Adrenal gland (tissue), 12 donors: Measurements from ENCODE around the gene ZFYVE21. TPM values are rescaled to one million over a fixed set of nuclear protein-coding genes. Genes with fewer than 3 reads are reported as not detected.
"Not testable (repeated sequence)": the region's sequence is repeated elsewhere in the genome, so short reads cannot be mapped to it uniquely, and the experiment has no call there.

ENCODE experiments used
- DNase-seq, 7 donors: peaks; one replicate each; pipeline ENCODE4 v3.0.0-alpha.2; 2019 to 2020
- H3K27ac ChIP-seq, 5 donors: fragments of 200-600 bp; sonication (generic) in 4 of 5; 1 replicate in 3 of 5; 2 replicates in 2 of 5; pipeline versions ENCODE4 v1.5.1 to v1.8.0; 2016 to 2020; ENCODE audit warnings: mild to moderate bottlenecking in 1 of 5
- H3K27me3 ChIP-seq: fragments of 200-600 bp; 2 replicates; pipeline ENCODE4 v1.8.0; 2021
- H3K36me3 ChIP-seq, 2 donors: fragments of 200-600 bp; replicated peaks in 1 of 2; 1 replicate in 1 of 2; 2 replicates in 1 of 2; pipeline versions ENCODE4 v1.5.1 to v1.8.0; 2018 to 2022
- H3K4me1 ChIP-seq, 2 donors: fragments of 200-600 bp; replicated peaks in 1 of 2; 1 replicate in 1 of 2; 2 replicates in 1 of 2; pipeline versions ENCODE4 v1.5.1 to v1.8.0; 2018 to 2021
- H3K4me3 ChIP-seq, 4 donors: fragments of 200-600 bp; sonication (generic) in 3 of 4; one replicate each; pipeline ENCODE4 v1.5.1; 2016 to 2018
- H3K9me3 ChIP-seq, 3 donors: fragments of 200-600 bp; sonication (generic) in 1 of 3; replicated peaks in 1 of 3; 1 replicate in 2 of 3; 2 replicates in 1 of 3; pipeline versions ENCODE4 v1.5.1 to v1.8.0; 2016 to 2021
- POLR2A ChIP-seq, 2 donors: fragments of 450-650 bp; IDR thresholded peaks; one replicate each; pipeline ENCODE4 v1.6.1; 2017; ENCODE audit warnings: antibody characterized with exemption in 2 of 2, mild to moderate bottlenecking in 2 of 2, moderate library complexity in 1 of 2
- WGBS, 4 donors: extraction: QIAGEN DNeasy Blood & Tissue Kit in 2 of 4; methylation state at CpG; one replicate each; pipeline versions ENCODE4 v1.1.5 to v1.1.7; 2013 to 2017; 5-methylcytosine and 5-hydroxymethylcytosine counted together
- intact Hi-C, 2 donors: fragments of 100-400 bp; cut with DNase I; formaldehyde crosslinking; loops; one replicate each; pipeline versions ENCODE4 v1.14.1 to v1.15.0; 2022 to 2023
- polyA plus RNA-seq, 3 donors: library from polyadenylated mRNA; stranded (reverse); fragments of 200-250 nt in 2 of 3; fragments of 350-450 nt in 1 of 3; fragmentation: Illumina TruSeq in 1 of 3; extraction: RNeasy Lipid Tissue Mini Kit (QIAGEN cat#74804) in 1 of 3; gene quantifications; one replicate each; pipeline ENCODE4 v1.2.3, GENCODE V29; 2013 to 2014
- small RNA-seq, 2 donors: library from RNA; depleted of rRNA; stranded (forward); fragments of <200 nt; gene quantifications; one replicate each; pipeline ENCODE3, GENCODE V24; 2016
- total RNA-seq, 9 donors: library from RNA; depleted of rRNA in 4 of 9; stranded (reverse); fragments of >200 nt in 4 of 9; fragments of 120-200 nt in 1 of 9; fragmentation: NEBNext Ultra II Directional in 1 of 9; extraction: Animal tissue kit (Norgen Biotek cat#: 25700) in 1 of 9; gene quantifications; one replicate each; pipeline versions ENCODE4 v1.1.0 to v1.2.4, GENCODE V29; 2013 to 2023
- TF ChIP-seq, protein P1 (sequence below), 6 experiments: fragments of 450-650 bp in 4 of 6; fragments of 200-600 bp in 2 of 6; sonication (generic) in 1 of 6; IDR thresholded peaks; 1 replicate in 5 of 6; 2 replicates in 1 of 6; pipeline versions ENCODE4 v1.5.1 to v1.8.0; 2016 to 2021; ENCODE audit warnings: antibody characterized with exemption in 6 of 6, mild to moderate bottlenecking in 2 of 6, moderate library complexity in 1 of 6
- donor health status: healthy with polysubstance abuse.
- donor health status: Bipolar disorder and iron deficiency.
- donor health status: DM: yes; HTN: yes; CAD: no.
- donor health status: DM: no; HTN: no; CAD: no.
- donor health status: DM: no; HTN: no; CAD: no.
- donor health status: DM: yes; HTN: yes; CAD: no.

The ZFYVE21 gene
- total and polyA plus RNA-seq, 12 donors = 20.9 to 71.4 (median 41.2) TPM

DNA sequence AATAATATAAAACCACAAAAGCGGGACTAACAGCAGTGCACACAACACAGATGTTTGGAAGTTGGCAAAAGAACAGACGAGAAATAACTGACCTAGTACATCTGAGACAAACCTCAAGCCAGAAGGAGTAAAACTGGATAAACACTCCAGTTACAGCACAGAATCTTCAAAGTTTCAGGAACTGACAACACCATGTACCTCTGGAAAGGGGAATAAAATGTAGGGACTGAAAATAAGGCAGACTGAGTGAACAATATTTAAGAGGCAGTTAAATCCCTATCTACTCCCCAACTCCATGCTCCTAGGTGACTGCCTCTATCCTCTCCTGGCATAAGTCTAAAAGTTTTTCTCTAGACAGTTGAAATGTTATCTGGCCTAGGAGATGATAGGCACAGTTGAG is 57.9 kb downstream of the ZFYVE21 start:
- no peaks in the 10 kb centered on the region for H3K9me3 ChIP-seq
- no peak overlapping the region for H3K4me3 ChIP-seq
- H3K36me3 ChIP-seq = no peaks in the 10 kb centered on the region
- no peak overlapping the region for H3K27ac ChIP-seq
- intact Hi-C loops = no loop called here
- TF ChIP-seq POLR2A (IDR thresholded peaks at IDR 0.05) = no peak
- TF ChIP-seq, protein P1, sequence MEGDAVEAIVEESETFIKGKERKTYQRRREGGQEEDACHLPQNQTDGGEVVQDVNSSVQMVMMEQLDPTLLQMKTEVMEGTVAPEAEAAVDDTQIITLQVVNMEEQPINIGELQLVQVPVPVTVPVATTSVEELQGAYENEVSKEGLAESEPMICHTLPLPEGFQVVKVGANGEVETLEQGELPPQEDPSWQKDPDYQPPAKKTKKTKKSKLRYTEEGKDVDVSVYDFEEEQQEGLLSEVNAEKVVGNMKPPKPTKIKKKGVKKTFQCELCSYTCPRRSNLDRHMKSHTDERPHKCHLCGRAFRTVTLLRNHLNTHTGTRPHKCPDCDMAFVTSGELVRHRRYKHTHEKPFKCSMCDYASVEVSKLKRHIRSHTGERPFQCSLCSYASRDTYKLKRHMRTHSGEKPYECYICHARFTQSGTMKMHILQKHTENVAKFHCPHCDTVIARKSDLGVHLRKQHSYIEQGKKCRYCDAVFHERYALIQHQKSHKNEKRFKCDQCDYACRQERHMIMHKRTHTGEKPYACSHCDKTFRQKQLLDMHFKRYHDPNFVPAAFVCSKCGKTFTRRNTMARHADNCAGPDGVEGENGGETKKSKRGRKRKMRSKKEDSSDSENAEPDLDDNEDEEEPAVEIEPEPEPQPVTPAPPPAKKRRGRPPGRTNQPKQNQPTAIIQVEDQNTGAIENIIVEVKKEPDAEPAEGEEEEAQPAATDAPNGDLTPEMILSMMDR (IDR thresholded peaks at IDR 0.05) = no peak
- 77 to 89% (median 81%) methylated on average over 2 of the region's 2 CpGs for WGBS, 4 donors
- no peaks in the 10 kb centered on the region for H3K27me3 ChIP-seq
- no peak for DNase-seq
- H3K4me1 ChIP-seq = no peaks in the 10 kb centered on the region

- Histone ChIP-seq H3K4me3 (no peak overlapping the region), H3K27me3 (no peaks in the 10 kb centered on the region), H3K36me3 (no peaks in the 10 kb centered on the region), H3K9me3 (no peaks in the 10 kb centered on the region), H3K27ac (no peak overlapping the region), H3K4me1 (no peaks in the 10 kb centered on the region)
- 93 to 97% (median 94%) methylated on average over 7 of the region's 7 CpGs for WGBS, 4 donors
- DNase-seq = no peak
- intact Hi-C loops = no loop called here
- no peak for TF ChIP-seq POLR2A (IDR thresholded peaks at IDR 0.05)
- TF ChIP-seq, protein P1 (IDR thresholded peaks at IDR 0.05) = no peak
Measured at GRCh38 chr14:103775506-103775905, 59.9 kb downstream of the ZFYVE21 start.

DNA sequence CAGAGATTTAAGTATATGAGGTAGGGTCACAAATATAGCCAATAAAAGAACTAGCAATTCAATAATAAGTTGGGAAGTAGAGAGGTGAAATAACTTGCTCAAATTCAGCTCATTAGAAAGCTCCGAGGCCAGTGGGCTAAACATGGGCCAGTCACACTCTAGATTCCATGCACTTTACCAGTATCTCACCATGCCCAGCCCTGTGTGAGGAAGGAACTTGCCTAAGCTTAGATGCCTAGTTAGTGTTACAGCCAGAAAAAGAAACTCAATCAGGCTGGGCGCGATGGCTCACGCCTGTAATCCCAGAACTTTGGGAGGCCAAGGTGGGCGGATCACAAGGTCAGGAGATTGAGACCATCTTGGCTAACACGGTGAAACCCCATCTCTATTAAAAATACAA is 60.7 kb downstream of the ZFYVE21 start:
- H3K27ac ChIP-seq, H3K27me3 ChIP-seq, H3K4me1 ChIP-seq, H3K9me3 ChIP-seq, H3K4me3 ChIP-seq, DNase-seq, intact Hi-C loops, H3K36me3 ChIP-seq: not testable (repeated sequence)
- 95 to 99% (median 98%) methylated on average over 6 of the region's 6 CpGs for WGBS, 4 donors

GRCh38 chr14:103782376-103782775 is 66.8 kb downstream of the ZFYVE21 start:
- Histone ChIP-seq H3K36me3 (peaks cover 0 to 10% of the 10 kb centered on the region in 2 donors), H3K4me3 (no peak overlapping the region), H3K27me3 (no peaks in the 10 kb centered on the region), H3K9me3 (no peaks in the 10 kb centered on the region), H3K4me1 (no peaks in the 10 kb centered on the region), H3K27ac (no peak overlapping the region)
- intact Hi-C loops = no loop called here
- 43 to 78% (median 75%) methylated on average over 2 of the region's 2 CpGs for WGBS, 4 donors
- no peak for DNase-seq
- TF ChIP-seq, protein P1 (IDR thresholded peaks at IDR 0.05) = no peak

Small RNAs within 50 kb of the gene (small RNA-seq; reads per million reads assigned to genes)
- 0 reads per million in 2 donors for gene RF00019

Other genes starting within 250 kb of the ZFYVE21 start
- gene CKB, start 193.0 kb upstream of the ZFYVE21 start, total RNA-seq = 100 to 1,000 TPM in 8 of 9 donors, 10 to 100 TPM in 1; 95.6 to 410 (median 188) TPM
- 100 to 1,000 TPM in 2 of 3 donors, 10 to 100 TPM in 1; 11.0 to 383 (median 303) TPM for gene CKB, start 193.0 kb upstream of the ZFYVE21 start, polyA plus RNA-seq
- gene TRMT61A, start 186.6 kb upstream of the ZFYVE21 start, total RNA-seq = 10 to 100 TPM in 7 of 9 donors, 1 to 10 TPM in 2; 7.9 to 18.1 (median 12.7) TPM
- gene TRMT61A, start 186.6 kb upstream of the ZFYVE21 start, polyA plus RNA-seq = 10 to 100 TPM in 2 of 3 donors, 1 to 10 TPM in 1; 2.5 to 26.0 (median 17.1) TPM
- gene BAG5, start 153.2 kb upstream of the ZFYVE21 start, total RNA-seq = 10 to 100 TPM; 16.7 to 33.5 (median 24.8) TPM
- 10 to 100 TPM in 1 of 3 donors, 1 to 10 TPM in 2; 5.2 to 28.4 (median 5.6) TPM for gene BAG5, start 153.2 kb upstream of the ZFYVE21 start, polyA plus RNA-seq
- gene COA8, start 152.8 kb upstream of the ZFYVE21 start, total RNA-seq = 10 to 100 TPM in 8 of 9 donors, 1 to 10 TPM in 1; 4.9 to 49.2 (median 32.0) TPM
- gene COA8, start 152.8 kb upstream of the ZFYVE21 start, polyA plus RNA-seq = 10 to 100 TPM; 29.7 to 59.6 (median 58.8) TPM
- gene KLC1, start 86.6 kb upstream of the ZFYVE21 start, total RNA-seq = 100 to 1,000 TPM in 6 of 9 donors, 10 to 100 TPM in 3; 87.4 to 248 (median 131) TPM
- 100 to 1,000 TPM in 2 of 3 donors, 10 to 100 TPM in 1; 70.7 to 164 (median 120) TPM for gene KLC1, start 86.6 kb upstream of the ZFYVE21 start, polyA plus RNA-seq
- 10 to 100 TPM in 1 of 9 donors, 1 to 10 TPM in 8; 1.3 to 10.2 (median 5.4) TPM for gene XRCC3, start 359 bp upstream of the ZFYVE21 start, total RNA-seq
- gene XRCC3, start 359 bp upstream of the ZFYVE21 start, polyA plus RNA-seq = 1 to 10 TPM; 2.8 to 5.1 (median 5.0) TPM
- gene PPP1R13B, start 131.8 kb downstream of the ZFYVE21 start, total RNA-seq = 10 to 100 TPM in 8 of 9 donors, 1 to 10 TPM in 1; 9.6 to 42.4 (median 24.6) TPM
- gene PPP1R13B, start 131.8 kb downstream of the ZFYVE21 start, polyA plus RNA-seq = 10 to 100 TPM; 14.6 to 24.8 (median 17.0) TPM
- 1 to 10 TPM in 8 of 9 donors, under 1 TPM in 1; 0.06 to 7.0 (median 2.6) TPM for gene TDRD9, start 212.6 kb downstream of the ZFYVE21 start, total RNA-seq
- 1 to 10 TPM; 2.2 to 7.8 (median 5.8) TPM for gene TDRD9, start 212.6 kb downstream of the ZFYVE21 start, polyA plus RNA-seq
- not detected for gene RD3L, start 226.7 kb downstream of the ZFYVE21 start, total RNA-seq
- not detected for gene RD3L, start 226.7 kb downstream of the ZFYVE21 start, polyA plus RNA-seq